Naive B cell (primary cell): ENCODE data around the gene ENTPD8. TPM values are rescaled to one million over a fixed set of nuclear protein-coding genes. Genes with fewer than 3 reads are reported as not detected.

Experiments
- ATAC-seq, 2 donors: fragments of 150-1000 bp; cut with Tn5 transposase; 2 replicates each; pipeline ENCODE4 v1.10.0; 2021; ENCODE audit warnings: low read depth in 2 of 2, mild to moderate bottlenecking in 2 of 2, moderate library complexity in 2 of 2
- DNase-seq: peaks from one replicate; pipeline ENCODE4 v3.0.0; 2022
- H3K27ac Mint-ChIP-seq, 6 donors: one replicate each; pipeline ENCODE4 v1.8.0; 2020 to 2022; ENCODE audit warnings: mild to moderate bottlenecking in 6 of 6, mixed read lengths in 6 of 6, moderate library complexity in 5 of 6, inconsistent platforms in 2 of 6
- H3K27me3 Mint-ChIP-seq, 3 donors: one replicate each; pipeline ENCODE4 v1.8.0; 2021 to 2022; ENCODE audit warnings: mixed read lengths in 3 of 3, mild to moderate bottlenecking in 1 of 3
- H3K36me3 Mint-ChIP-seq, 2 donors: one replicate each; pipeline ENCODE4 v1.8.0; 2020 to 2022; ENCODE audit warnings: mixed read lengths in 2 of 2, inconsistent platforms in 1 of 2, mild to moderate bottlenecking in 1 of 2
- H3K4me1 Mint-ChIP-seq, 3 donors: one replicate each; pipeline ENCODE4 v1.8.0; 2020 to 2022; ENCODE audit warnings: mixed read lengths in 3 of 3, inconsistent platforms in 1 of 3, mild to moderate bottlenecking in 1 of 3, moderate library complexity in 1 of 3
- H3K4me3 Mint-ChIP-seq, 8 donors: one replicate each; pipeline ENCODE4 v1.8.0; 2020 to 2022; ENCODE audit warnings: mild to moderate bottlenecking in 8 of 8, mixed read lengths in 8 of 8, moderate library complexity in 8 of 8, inconsistent platforms in 2 of 8
- H3K9me3 Mint-ChIP-seq, 7 donors: one replicate each; pipeline ENCODE4 v1.8.0; 2020 to 2022; ENCODE audit warnings: mixed read lengths in 7 of 7, mild to moderate bottlenecking in 5 of 7, inconsistent platforms in 2 of 7, moderate library complexity in 1 of 7
- polyA plus RNA-seq, 6 donors: library from polyadenylated mRNA; unstranded; fragments of 300-500 nt; fragmentation: Illumina TruSeq; gene quantifications; one replicate each; pipeline ENCODE4 v1.2.3, GENCODE V29; 2021; ENCODE audit warnings: low read depth in 6 of 6

ENTPD8 gene
- polyA plus RNA-seq, 6 donors from 2014 or later = not detected

- no peaks in the 10 kb centered on the region for H3K9me3 Mint-ChIP-seq
- peak overlapping the region; percentile 73 to 83 (median 78) for H3K4me3 Mint-ChIP-seq
- no peak for DNase-seq
- peak overlapping the region in 2 of 6 donors; percentile 47 to 65 for H3K27ac Mint-ChIP-seq
- peaks cover 9 to 21% (median 10%) of the 10 kb centered on the region in 3 donors for H3K4me1 Mint-ChIP-seq
- no peaks in the 10 kb centered on the region for H3K36me3 Mint-ChIP-seq
- H3K27me3 Mint-ChIP-seq = no peaks in the 10 kb centered on the region
- peak; percentile 57 to 60 for ATAC-seq
Observed at GRCh38 chr9:137423514-137424291, 17.5 kb downstream of the ENTPD8 start.

- Mint-ChIP-seq H3K4me1 (peaks cover 8 to 21% (median 9%) of the 10 kb centered on the region in 3 donors), H3K27me3 (no peaks in the 10 kb centered on the region), H3K4me3 (peak within 1 kb of the TSS; percentile 78 to 92 (median 86)), H3K9me3 (no peaks in the 10 kb centered on the region), H3K27ac (peak within 1 kb of the TSS in 4 of 6 donors; percentile 16 to 65 (median 48)), H3K36me3 (no peaks in the 10 kb centered on the region)
- peak; percentile 90 to 94 for ATAC-seq
- DNase-seq = peak; percentile 93
Observed at GRCh38 chr9:137422604-137423513, 18.3 kb downstream of the ENTPD8 start, which contains the start of the genes EXD3 and NOXA1. EXD3 (minus strand) TSS chr9:137423162; CDS start chr9:137395357, 27,805 bp downstream. NOXA1 (plus strand) TSS chr9:137423393; CDS start chr9:137423530, 137 bp downstream.

GRCh38 chr9:137421838-137422603, 19.1 kb downstream of the ENTPD8 start:
- DNase-seq = no peak
- Mint-ChIP-seq H3K4me3 (peak overlapping the region; percentile 78 to 92 (median 86)), H3K27me3 (no peaks in the 10 kb centered on the region), H3K36me3 (no peaks in the 10 kb centered on the region), H3K9me3 (no peaks in the 10 kb centered on the region), H3K27ac (peak overlapping the region in 4 of 6 donors; percentile 16 to 54 (median 28)), H3K4me1 (peaks cover 8 to 21% (median 9%) of the 10 kb centered on the region in 3 donors)
- no peak for ATAC-seq

- Mint-ChIP-seq H3K27me3 (no peaks in the 10 kb centered on the region), H3K27ac (peak overlapping the region in 1 of 6 donors; percentile 34)
- peak in 1 of 2 donors; percentile 66 for ATAC-seq
Observed at GRCh38 chr9:137417161-137418021, 23.8 kb downstream of the ENTPD8 start.

GRCh38 chr9:137416563-137417151, 24.5 kb downstream of the ENTPD8 start:
- no peak for ATAC-seq
- Mint-ChIP-seq H3K27me3 (no peaks in the 10 kb centered on the region), H3K4me1 (peaks cover 8 to 25% (median 17%) of the 10 kb centered on the region in 3 donors), H3K4me3 (peak overlapping the region in 3 of 8 donors; percentile 42 to 65 (median 42)), H3K27ac (no peak overlapping the region), H3K9me3 (no peaks in the 10 kb centered on the region), H3K36me3 (no peaks in the 10 kb centered on the region)
- DNase-seq = no peak

More at GRCh38 chr9:137417161-137418021, 23.8 kb downstream of the ENTPD8 start:
- DNase-seq = no peak
- H3K36me3 Mint-ChIP-seq = no peaks in the 10 kb centered on the region
- peak overlapping the region; percentile 41 to 80 (median 66) for H3K4me3 Mint-ChIP-seq
- H3K9me3 Mint-ChIP-seq = no peaks in the 10 kb centered on the region
- peaks cover 10 to 32% (median 14%) of the 10 kb centered on the region in 3 donors for H3K4me1 Mint-ChIP-seq

- H3K4me1 Mint-ChIP-seq = peaks cover 8 to 22% (median 22%) of the 10 kb centered on the region in 3 donors
- no peaks in the 10 kb centered on the region for H3K9me3 Mint-ChIP-seq
- no peaks in the 10 kb centered on the region for H3K27me3 Mint-ChIP-seq
- no peak overlapping the region for H3K27ac Mint-ChIP-seq
- no peaks in the 10 kb centered on the region for H3K36me3 Mint-ChIP-seq
- DNase-seq (no peak), ATAC-seq (no peak)
- H3K4me3 Mint-ChIP-seq = peak overlapping the region in 1 of 8 donors; percentile 12
Observed at GRCh38 chr9:137416006-137416562, 25.1 kb downstream of the ENTPD8 start.

- Mint-ChIP-seq H3K4me3 (peak overlapping the region in 2 of 8 donors; percentile 12 to 68), H3K27me3 (no peaks in the 10 kb centered on the region), H3K9me3 (no peaks in the 10 kb centered on the region), H3K27ac (peak overlapping the region in 1 of 6 donors; percentile 54), H3K36me3 (no peaks in the 10 kb centered on the region), H3K4me1 (peaks cover 8 to 24% (median 22%) of the 10 kb centered on the region in 3 donors)
- ATAC-seq (no peak), DNase-seq (no peak)
Observed at GRCh38 chr9:137415451-137415850, 25.7 kb downstream of the ENTPD8 start.

GRCh38 chr9:137412431-137412830, 28.7 kb downstream of the ENTPD8 start:
- Mint-ChIP-seq H3K27ac (peak overlapping the region in 1 of 6 donors; percentile 61), H3K4me1 (peaks cover 11 to 24% (median 22%) of the 10 kb centered on the region in 3 donors), H3K36me3 (no peaks in the 10 kb centered on the region), H3K4me3 (peak overlapping the region in 1 of 8 donors; percentile 43), H3K9me3 (no peaks in the 10 kb centered on the region), H3K27me3 (no peaks in the 10 kb centered on the region)
- DNase-seq (no peak), ATAC-seq (no peak)

- ATAC-seq (no peak), DNase-seq (no peak)
- no peak overlapping the region for H3K27ac Mint-ChIP-seq
- H3K9me3 Mint-ChIP-seq = no peaks in the 10 kb centered on the region
- H3K27me3 Mint-ChIP-seq = no peaks in the 10 kb centered on the region
- no peaks in the 10 kb centered on the region for H3K36me3 Mint-ChIP-seq
- peak overlapping the region in 5 of 8 donors; percentile 15 to 60 (median 37) for H3K4me3 Mint-ChIP-seq
- peaks cover 11 to 24% (median 22%) of the 10 kb centered on the region in 3 donors for H3K4me1 Mint-ChIP-seq
Observed at GRCh38 chr9:137411645-137412380, 29.3 kb downstream of the ENTPD8 start.

- no peak for DNase-seq
- H3K27me3 Mint-ChIP-seq = no peaks in the 10 kb centered on the region
- H3K9me3 Mint-ChIP-seq = no peaks in the 10 kb centered on the region
Observed at GRCh38 chr9:137411260-137411644, 29.9 kb downstream of the ENTPD8 start.

GRCh38 chr9:137410891-137411249, 30.3 kb downstream of the ENTPD8 start:
- H3K4me3 Mint-ChIP-seq = peak overlapping the region in 1 of 8 donors; percentile 43
- no peaks in the 10 kb centered on the region for H3K9me3 Mint-ChIP-seq
- DNase-seq = no peak
- H3K27me3 Mint-ChIP-seq = no peaks in the 10 kb centered on the region
- H3K4me1 Mint-ChIP-seq = peaks cover 14 to 27% (median 24%) of the 10 kb centered on the region in 3 donors
- no peak overlapping the region for H3K27ac Mint-ChIP-seq
- H3K36me3 Mint-ChIP-seq = no peaks in the 10 kb centered on the region
- no peak for ATAC-seq

More at GRCh38 chr9:137411260-137411644, 29.9 kb downstream of the ENTPD8 start:
- Mint-ChIP-seq H3K4me1 (peaks cover 11 to 24% (median 24%) of the 10 kb centered on the region in 3 donors), H3K4me3 (peak overlapping the region in 3 of 8 donors; percentile 15 to 60 (median 43)), H3K27ac (no peak overlapping the region), H3K36me3 (no peaks in the 10 kb centered on the region)
- no peak for ATAC-seq
